Activated CD4-positive, alpha-beta T cell treated with anti-CD3 and anti-CD28 coated beads, Interleukin-2, amount 10 ng/mL, durations not matched to agents 24 days and 14 days (primary cell): Measurements from ENCODE around the gene TRPC4AP. TPM values are rescaled to one million over a fixed set of nuclear protein-coding genes. Genes with fewer than 3 reads are reported as not detected.
"Not testable (repeated sequence)": the region's sequence is repeated elsewhere in the genome, so short reads cannot be mapped to it uniquely, and the experiment has no call there.

Source experiments
- DNase-seq: peaks from one replicate; pipeline ENCODE4 v3.0.0; 2022
- H3K27ac Mint-ChIP-seq: one replicate; pipeline ENCODE4 v1.8.0; 2022; ENCODE audit warnings: mild to moderate bottlenecking, mixed read lengths
- H3K27me3 Mint-ChIP-seq: one replicate; pipeline ENCODE4 v1.8.0; 2022; ENCODE audit warnings: mixed read lengths
- H3K36me3 Mint-ChIP-seq: one replicate; pipeline ENCODE4 v1.8.0; 2022; ENCODE audit warnings: low read depth, mild to moderate bottlenecking, mixed read lengths
- H3K4me1 Mint-ChIP-seq: one replicate; pipeline ENCODE4 v1.8.0; 2021; ENCODE audit warnings: mixed read lengths
- H3K4me3 Mint-ChIP-seq: one replicate; pipeline ENCODE4 v1.8.0; 2022; ENCODE audit warnings: mild to moderate bottlenecking, moderate library complexity, mixed read lengths
- H3K9me3 Mint-ChIP-seq: one replicate; pipeline ENCODE4 v1.8.0; 2021; ENCODE audit warnings: mixed read lengths
- intact Hi-C: fragments of 100-400 bp; cut with micrococcal nuclease; formaldehyde crosslinking; loops from one replicate; pipeline ENCODE4 v1.15.1; 2023
- total RNA-seq: library from RNA; stranded (reverse); gene quantifications from 2 replicates; pipeline ENCODE4 v1.2.3, GENCODE V29; 2022

Gene TRPC4AP
- total RNA-seq, 1 donor from 2014 or later: 46.4 TPM

GRCh38 chr20:35087355-35087754 is 5.3 kb downstream of the TRPC4AP start:
- H3K4me1 Mint-ChIP-seq: peaks cover 42% of the 10 kb centered on the region
- H3K36me3 Mint-ChIP-seq: peaks cover 29% of the 10 kb centered on the region

GRCh38 chr20:35085477-35086225 is 7.0 kb downstream of the TRPC4AP start:
- H3K4me3 Mint-ChIP-seq: peak overlapping the region; percentile 26
- H3K27me3 Mint-ChIP-seq: no peaks in the 10 kb centered on the region
- intact Hi-C loops: no loop called here
- peak; percentile 71 for DNase-seq
- peaks cover 34% of the 10 kb centered on the region for H3K4me1 Mint-ChIP-seq
- H3K9me3 Mint-ChIP-seq: no peaks in the 10 kb centered on the region
- H3K27ac Mint-ChIP-seq: peak overlapping the region; percentile 70
- peaks cover 25% of the 10 kb centered on the region for H3K36me3 Mint-ChIP-seq

More at GRCh38 chr20:35087355-35087754, 5.3 kb downstream of the TRPC4AP start:
- intact Hi-C loops: no loop called here
- Mint-ChIP-seq H3K27me3 (no peaks in the 10 kb centered on the region), H3K27ac (peak overlapping the region; percentile 61), H3K4me3 (no peak overlapping the region), H3K9me3 (no peaks in the 10 kb centered on the region)
- DNase-seq: no peak

GRCh38 chr20:35084998-35085397 is 7.6 kb downstream of the TRPC4AP start:
- intact Hi-C loops: no loop called here
- no peak overlapping the region for H3K4me3 Mint-ChIP-seq

GRCh38 chr20:35080348-35080642 is 12.3 kb downstream of the TRPC4AP start:
- H3K27me3 Mint-ChIP-seq, H3K4me3 Mint-ChIP-seq, DNase-seq, H3K9me3 Mint-ChIP-seq, intact Hi-C loops, H3K27ac Mint-ChIP-seq: not testable (repeated sequence)
- Mint-ChIP-seq H3K36me3 (peaks cover 39% of the 10 kb centered on the region), H3K4me1 (peaks cover 17% of the 10 kb centered on the region)

More at GRCh38 chr20:35084998-35085397, 7.6 kb downstream of the TRPC4AP start:
- Mint-ChIP-seq H3K27me3 (no peaks in the 10 kb centered on the region), H3K36me3 (peaks cover 22% of the 10 kb centered on the region), H3K4me1 (peaks cover 34% of the 10 kb centered on the region), H3K9me3 (no peaks in the 10 kb centered on the region), H3K27ac (peak overlapping the region; percentile 70)
- DNase-seq: no peak

- intact Hi-C loops: no loop called here
- Mint-ChIP-seq H3K9me3 (peaks cover 11% of the 10 kb centered on the region), H3K4me1 (peaks cover 11% of the 10 kb centered on the region), H3K36me3 (peaks cover 43% of the 10 kb centered on the region), H3K27me3 (no peaks in the 10 kb centered on the region), H3K27ac (peak overlapping the region; percentile 45), H3K4me3 (peak overlapping the region; percentile 21)
- DNase-seq: no peak
Measured at GRCh38 chr20:35079472-35080347, 12.9 kb downstream of the TRPC4AP start.

- Mint-ChIP-seq H3K4me1 (peaks cover 11% of the 10 kb centered on the region), H3K4me3 (no peak overlapping the region), H3K27ac (no peak overlapping the region), H3K36me3 (peaks cover 56% of the 10 kb centered on the region), H3K27me3 (no peaks in the 10 kb centered on the region), H3K9me3 (peaks cover 18% of the 10 kb centered on the region)
- intact Hi-C loops: no loop called here
- DNase-seq: no peak
Measured at GRCh38 chr20:35077872-35078271, 14.7 kb downstream of the TRPC4AP start.

GRCh38 chr20:35077341-35077740 is 15.3 kb downstream of the TRPC4AP start:
- peaks cover 61% of the 10 kb centered on the region for H3K36me3 Mint-ChIP-seq
- DNase-seq: no peak
- H3K4me1 Mint-ChIP-seq: peaks cover 11% of the 10 kb centered on the region
- intact Hi-C loops: no loop called here
- no peaks in the 10 kb centered on the region for H3K27me3 Mint-ChIP-seq
- H3K9me3 Mint-ChIP-seq: peaks cover 18% of the 10 kb centered on the region
- H3K27ac Mint-ChIP-seq: no peak overlapping the region
- H3K4me3 Mint-ChIP-seq: no peak overlapping the region

- H3K4me3 Mint-ChIP-seq, H3K27me3 Mint-ChIP-seq, H3K27ac Mint-ChIP-seq, DNase-seq, intact Hi-C loops: not testable (repeated sequence)
- peaks cover 18% of the 10 kb centered on the region for H3K9me3 Mint-ChIP-seq
- H3K36me3 Mint-ChIP-seq: peaks cover 64% of the 10 kb centered on the region
- peaks cover 18% of the 10 kb centered on the region for H3K4me1 Mint-ChIP-seq
Measured at GRCh38 chr20:35071436-35072153, 21.0 kb downstream of the TRPC4AP start.

GRCh38 chr20:35066194-35066593 is 26.4 kb downstream of the TRPC4AP start:
- Mint-ChIP-seq H3K4me1 (peaks cover 36% of the 10 kb centered on the region), H3K4me3 (no peak overlapping the region), H3K27me3 (no peaks in the 10 kb centered on the region), H3K27ac (no peak overlapping the region), H3K36me3 (peaks cover 41% of the 10 kb centered on the region), H3K9me3 (no peaks in the 10 kb centered on the region)
- no peak for DNase-seq
- intact Hi-C loops: no loop called here

GRCh38 chr20:35065181-35065580 is 27.4 kb downstream of the TRPC4AP start:
- H3K4me3 Mint-ChIP-seq: no peak overlapping the region
- intact Hi-C loops: no loop called here
- H3K36me3 Mint-ChIP-seq: peaks cover 39% of the 10 kb centered on the region
- no peaks in the 10 kb centered on the region for H3K27me3 Mint-ChIP-seq
- peaks cover 36% of the 10 kb centered on the region for H3K4me1 Mint-ChIP-seq
- H3K27ac Mint-ChIP-seq: no peak overlapping the region
- DNase-seq: no peak
- H3K9me3 Mint-ChIP-seq: no peaks in the 10 kb centered on the region

- H3K4me1 Mint-ChIP-seq: peaks cover 38% of the 10 kb centered on the region
- H3K9me3 Mint-ChIP-seq: no peaks in the 10 kb centered on the region
- no peak for DNase-seq
- peaks cover 52% of the 10 kb centered on the region for H3K36me3 Mint-ChIP-seq
- no peak overlapping the region for H3K4me3 Mint-ChIP-seq
- H3K27ac Mint-ChIP-seq: no peak overlapping the region
- H3K27me3 Mint-ChIP-seq: no peaks in the 10 kb centered on the region
- intact Hi-C loops: no loop called here
Measured at GRCh38 chr20:35063168-35063567, 29.4 kb downstream of the TRPC4AP start.

GRCh38 chr20:35062478-35062877 is 30.1 kb downstream of the TRPC4AP start:
- Mint-ChIP-seq H3K36me3 (peaks cover 50% of the 10 kb centered on the region), H3K4me3 (no peak overlapping the region), H3K4me1 (peaks cover 38% of the 10 kb centered on the region), H3K27ac (no peak overlapping the region), H3K27me3 (no peaks in the 10 kb centered on the region), H3K9me3 (no peaks in the 10 kb centered on the region)
- intact Hi-C loops: no loop called here
- DNase-seq: no peak

GRCh38 chr20:35060168-35060567 is 32.4 kb downstream of the TRPC4AP start:
- H3K9me3 Mint-ChIP-seq: no peaks in the 10 kb centered on the region
- peaks cover 40% of the 10 kb centered on the region for H3K4me1 Mint-ChIP-seq
- H3K27ac Mint-ChIP-seq: no peak overlapping the region
- DNase-seq: no peak
- no peak overlapping the region for H3K4me3 Mint-ChIP-seq
- peaks cover 46% of the 10 kb centered on the region for H3K36me3 Mint-ChIP-seq
- no peaks in the 10 kb centered on the region for H3K27me3 Mint-ChIP-seq
- intact Hi-C loops: no loop called here

- H3K36me3 Mint-ChIP-seq: peaks cover 52% of the 10 kb centered on the region
- DNase-seq: no peak
- H3K4me3 Mint-ChIP-seq: no peak overlapping the region
- intact Hi-C loops: no loop called here
- no peak overlapping the region for H3K27ac Mint-ChIP-seq
- no peaks in the 10 kb centered on the region for H3K9me3 Mint-ChIP-seq
- peaks cover 43% of the 10 kb centered on the region for H3K4me1 Mint-ChIP-seq
- no peaks in the 10 kb centered on the region for H3K27me3 Mint-ChIP-seq
Measured at GRCh38 chr20:35059612-35060011, 33.0 kb downstream of the TRPC4AP start.
